Kidney capillary endothelial cell (primary cell): ENCODE data around the gene NCEH1.

Source experiments
- DNase-seq: peaks from one replicate; pipeline ENCODE4 v3.0.0-alpha.2; 2018; ENCODE audit warnings: low spot score

The NCEH1 gene

GRCh38 chr3:172644258-172644657, 66.6 kb downstream of the NCEH1 start:
- no peak for DNase-seq

GRCh38 chr3:172643506-172644179, 67.2 kb downstream of the NCEH1 start:
- DNase-seq, result no peak

GRCh38 chr3:172641291-172641690, 69.6 kb downstream of the NCEH1 start:
- DNase-seq, result no peak

- no peak for DNase-seq
Measured at GRCh38 chr3:172640751-172641150, 70.1 kb downstream of the NCEH1 start.

- peak; percentile 80 for DNase-seq
Measured at GRCh38 chr3:172635588-172635987, 75.3 kb downstream of the NCEH1 start.

- no peak for DNase-seq
Measured at GRCh38 chr3:172634948-172635347, 75.9 kb downstream of the NCEH1 start.

- no peak for DNase-seq
Measured at GRCh38 chr3:172630316-172630715, 80.6 kb downstream of the NCEH1 start.

- DNase-seq, result no peak
Measured at GRCh38 chr3:172629470-172629869, 81.4 kb downstream of the NCEH1 start.

- peak; percentile 59 for DNase-seq
Measured at GRCh38 chr3:172627057-172627809, 83.6 kb downstream of the NCEH1 start.

GRCh38 chr3:172626021-172626640, 84.7 kb downstream of the NCEH1 start:
- DNase-seq, result peak; percentile 26

- DNase-seq, result no peak
Measured at GRCh38 chr3:172625404-172625803, 85.5 kb downstream of the NCEH1 start.

GRCh38 chr3:172624999-172625398, 85.9 kb downstream of the NCEH1 start:
- DNase-seq, result no peak

GRCh38 chr3:172622916-172623700, 87.8 kb downstream of the NCEH1 start:
- DNase-seq, result peak; percentile 28

GRCh38 chr3:172622156-172622555, 88.7 kb downstream of the NCEH1 start:
- DNase-seq, result no peak

GRCh38 chr3:172617976-172618375, 92.9 kb downstream of the NCEH1 start:
- no peak for DNase-seq

GRCh38 chr3:172617013-172617706, 93.7 kb downstream of the NCEH1 start:
- DNase-seq, result no peak

- no peak for DNase-seq
Measured at GRCh38 chr3:172616031-172616461, 94.8 kb downstream of the NCEH1 start.

- no peak for DNase-seq
Measured at GRCh38 chr3:172615296-172615695, 95.6 kb downstream of the NCEH1 start.

GRCh38 chr3:172614340-172615274, 96.3 kb downstream of the NCEH1 start:
- no peak for DNase-seq

- no peak for DNase-seq
Measured at GRCh38 chr3:172613845-172614244, 97.0 kb downstream of the NCEH1 start.
